ENCODE results near the gene CEP63.

The CEP63 gene

DNA sequence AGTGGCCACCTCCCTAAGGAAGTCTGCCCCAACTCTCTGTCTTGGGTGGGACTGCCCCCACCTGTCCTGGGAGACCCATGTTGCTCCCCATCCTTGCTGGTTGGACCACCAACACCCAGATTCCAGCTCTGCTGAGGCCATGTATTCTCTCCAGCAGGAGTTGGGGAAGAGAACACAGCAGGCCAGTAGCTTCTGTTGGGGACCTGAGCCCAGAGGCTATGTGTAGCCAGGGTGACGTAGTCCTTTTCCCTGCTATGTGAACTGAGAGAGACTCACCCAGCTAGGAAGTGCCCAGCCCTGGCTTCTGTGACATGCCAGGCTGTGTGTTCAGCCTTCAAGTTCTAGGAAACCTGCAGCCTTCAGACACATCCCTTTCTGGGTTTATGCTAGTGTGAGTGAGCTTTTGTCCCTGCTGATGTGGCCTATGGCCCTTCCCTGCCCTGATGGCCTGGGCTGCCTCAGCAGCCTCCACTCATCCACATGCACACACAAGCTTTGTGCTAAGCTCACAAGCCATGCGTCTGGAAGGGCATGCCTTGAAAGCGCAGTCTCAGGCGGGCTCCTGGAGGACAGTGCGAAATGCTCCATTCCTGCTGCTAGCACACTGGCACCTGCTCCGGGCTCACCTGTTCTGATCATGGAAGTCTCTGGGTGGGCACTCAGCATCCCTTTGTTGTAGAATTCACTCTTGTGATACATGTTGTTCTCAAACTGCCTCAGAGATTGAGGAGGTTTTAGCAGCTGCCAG, 122.3 kb downstream of the CEP63 start:
- DNase-seq: no peak
- no peak for TF ChIP-seq GATA1 (IDR thresholded peaks at IDR 0.05; ENCODE audit: low read depth, low read length)
- no peak for TF ChIP-seq POLR2A (IDR thresholded peaks at IDR 0.05; ENCODE audit: low read length)

DNA sequence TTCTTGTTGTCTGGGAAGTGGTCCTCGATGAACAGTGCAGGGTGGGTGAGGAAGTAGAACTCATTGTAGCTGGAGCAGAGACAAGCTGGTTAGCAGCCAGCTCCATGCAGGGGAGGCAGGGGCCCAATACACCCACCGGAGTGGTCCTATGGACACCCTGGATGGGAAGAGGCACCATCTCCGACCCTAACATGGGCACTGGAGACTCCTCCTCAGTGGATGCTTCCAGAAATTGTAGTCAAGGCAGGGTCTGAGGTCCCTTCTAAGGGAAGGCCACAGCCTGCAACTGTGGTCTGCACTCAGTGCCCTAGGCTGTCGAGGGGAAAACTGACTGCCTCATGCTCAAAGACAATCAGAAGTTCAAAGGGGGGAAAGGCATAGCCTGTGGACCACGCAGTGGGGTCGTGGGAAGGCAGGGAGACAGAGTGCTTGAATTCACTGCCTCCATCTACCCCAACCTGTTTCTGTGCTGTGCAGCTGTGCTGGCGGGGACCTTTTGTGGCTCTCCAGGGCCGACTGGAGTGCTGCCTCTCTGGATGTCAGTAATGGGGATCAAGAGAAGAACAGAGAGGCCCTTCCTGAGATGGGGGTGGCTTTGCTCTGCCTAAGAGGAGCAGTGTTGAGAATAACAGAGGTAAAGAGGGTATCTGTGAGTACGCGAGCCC, 123.0 kb downstream of the CEP63 start:
- no peak for TF ChIP-seq GATA1 (IDR thresholded peaks at IDR 0.05; ENCODE audit: low read depth, low read length)
- TF ChIP-seq POLR2A (IDR thresholded peaks at IDR 0.05; ENCODE audit: low read length): no peak
- no peak for DNase-seq

- no peak for DNase-seq
- TF ChIP-seq GATA1 (IDR thresholded peaks at IDR 0.05; ENCODE audit: low read depth, low read length): no peak
- no peak for TF ChIP-seq POLR2A (IDR thresholded peaks at IDR 0.05; ENCODE audit: low read length)
These were observed 124.1 kb downstream of the CEP63 start for GRCh38 chr3:134609821-134610431.

DNA sequence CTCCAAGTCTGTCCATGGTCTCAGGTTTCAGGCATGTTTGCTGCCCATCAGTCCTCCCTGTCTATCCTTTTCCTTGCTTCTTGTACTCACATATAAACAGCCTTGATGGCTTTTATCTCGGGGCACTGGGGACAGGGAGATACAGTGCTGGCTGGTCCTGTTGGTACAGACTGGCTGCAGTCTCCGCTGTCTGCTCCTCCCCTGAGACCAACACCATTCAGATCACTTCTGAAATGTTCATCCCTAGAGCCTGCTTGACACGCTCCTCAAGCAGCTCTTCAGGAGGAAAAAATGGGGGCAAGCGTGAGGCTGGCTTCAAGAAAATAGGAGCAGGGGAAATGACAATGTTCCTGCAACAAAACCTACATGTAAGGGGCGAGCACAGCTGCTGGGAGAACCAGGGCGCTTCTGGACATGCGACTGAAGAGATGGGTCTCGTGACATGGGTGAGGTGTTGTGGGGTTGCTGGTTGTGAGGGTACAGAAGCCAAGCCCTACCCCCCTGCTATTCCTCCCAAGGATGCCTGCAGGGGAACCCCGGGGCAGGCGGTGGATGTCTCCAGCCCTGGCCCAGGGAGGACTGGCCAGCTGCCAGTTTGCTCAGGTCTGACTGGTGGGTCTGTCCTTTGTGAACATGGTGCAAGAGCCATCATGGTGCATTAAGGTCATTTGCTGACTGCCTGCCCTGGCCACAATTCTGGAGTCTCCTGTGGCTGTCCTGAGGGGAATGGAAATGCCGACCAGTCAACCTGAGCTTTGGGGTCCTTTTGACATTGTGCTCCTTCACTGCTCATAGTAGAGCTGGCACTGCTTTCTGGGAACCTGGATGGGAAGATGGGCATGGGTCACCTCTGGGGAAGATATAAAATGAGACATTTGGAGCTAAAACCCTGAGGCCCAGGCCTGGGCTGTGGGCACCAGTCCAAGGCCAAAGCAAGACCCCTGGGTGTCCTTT, 124.9 kb downstream of the CEP63 start:
- TF ChIP-seq POLR2A (IDR thresholded peaks at IDR 0.05; ENCODE audit: low read length): no peak
- no peak for TF ChIP-seq GATA1 (IDR thresholded peaks at IDR 0.05; ENCODE audit: low read depth, low read length)
- no peak for DNase-seq

- TF ChIP-seq POLR2A (IDR thresholded peaks at IDR 0.05; ENCODE audit: low read length) (no peak), GATA1 (IDR thresholded peaks at IDR 0.05; ENCODE audit: low read depth, low read length) (no peak)
- DNase-seq: no peak
These were observed 125.7 kb downstream of the CEP63 start for GRCh38 chr3:134611516-134611915.

DNA sequence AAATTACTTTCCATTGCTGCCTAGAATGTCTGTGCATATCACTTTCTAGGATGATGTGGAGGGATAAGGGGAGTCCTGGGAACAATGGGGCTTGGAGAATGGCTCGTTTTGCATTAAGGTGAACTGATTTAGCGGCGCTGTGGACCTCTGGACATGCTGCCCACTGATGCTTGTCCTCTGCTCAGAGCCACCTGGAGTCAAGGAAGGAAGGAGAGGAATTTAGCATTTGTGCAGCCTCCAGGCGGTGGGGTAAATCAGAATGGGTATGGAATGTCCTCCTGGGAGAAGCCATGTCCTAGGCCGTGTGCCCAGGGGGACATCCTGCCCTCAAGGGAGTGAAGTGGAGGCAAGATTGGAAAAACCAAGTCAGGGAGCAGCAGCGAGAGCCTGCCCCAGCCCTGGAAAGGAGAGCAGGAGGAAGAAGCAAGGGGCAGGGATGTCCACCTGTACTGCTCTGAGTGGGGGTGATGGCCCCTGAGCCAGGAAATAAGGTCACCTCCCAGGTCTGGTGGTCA, 127.2 kb downstream of the CEP63 start:
- no peak for DNase-seq
- TF ChIP-seq GATA1 (IDR thresholded peaks at IDR 0.05; ENCODE audit: low read depth, low read length): no peak
- TF ChIP-seq POLR2A (IDR thresholded peaks at IDR 0.05; ENCODE audit: low read length): no peak

GRCh38 chr3:134614955-134615354, 129.1 kb downstream of the CEP63 start:
- TF ChIP-seq GATA1 (IDR thresholded peaks at IDR 0.05; ENCODE audit: low read depth, low read length) (no peak), POLR2A (IDR thresholded peaks at IDR 0.05; ENCODE audit: low read length) (no peak)
- no peak for DNase-seq

- no peak for TF ChIP-seq POLR2A (IDR thresholded peaks at IDR 0.05; ENCODE audit: low read length)
- TF ChIP-seq GATA1 (IDR thresholded peaks at IDR 0.05; ENCODE audit: low read depth, low read length): no peak
- DNase-seq: no peak
These were observed 129.9 kb downstream of the CEP63 start for GRCh38 chr3:134615743-134616142.

DNA sequence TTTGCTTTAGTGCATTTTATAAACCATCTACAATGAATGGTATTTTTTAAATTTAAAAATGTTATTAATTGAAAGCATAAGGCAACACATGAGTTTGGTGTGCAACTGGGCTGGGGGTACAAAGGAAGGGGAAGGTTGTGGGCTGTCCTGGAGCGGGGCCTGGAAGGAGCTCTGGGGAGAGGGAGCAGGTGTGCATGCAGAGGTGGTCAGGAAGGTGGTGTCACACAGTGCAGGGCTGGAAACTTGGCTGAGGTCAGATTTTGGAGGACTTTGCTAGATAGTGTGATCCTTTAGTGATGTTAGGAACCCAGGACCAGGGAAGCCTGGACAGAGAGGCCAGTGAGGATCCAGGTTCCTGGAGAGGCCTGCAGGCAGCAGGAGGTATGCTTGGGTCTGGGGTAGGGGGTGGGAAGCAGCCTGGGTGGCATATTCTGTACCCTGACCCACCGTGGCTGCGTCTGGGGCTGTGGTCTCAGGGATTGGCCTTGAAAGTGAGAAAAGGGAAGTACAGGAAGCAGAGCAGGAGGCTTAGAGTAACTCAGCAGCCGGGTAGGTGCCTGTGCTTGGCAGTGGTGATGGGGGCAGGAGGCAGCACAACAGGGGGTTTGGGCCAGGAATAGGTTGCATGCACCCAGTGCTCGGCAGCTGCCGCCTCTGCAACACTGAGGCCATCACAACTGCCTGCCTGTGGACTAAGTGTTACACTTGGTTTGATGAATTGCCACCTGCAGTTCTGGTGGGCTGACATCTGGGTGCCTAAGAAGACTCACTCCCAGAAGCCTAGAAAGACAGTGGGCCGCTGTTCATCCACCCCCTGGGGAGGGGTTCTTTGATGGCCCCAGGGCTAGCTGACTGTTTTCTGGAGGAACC, 132.0 kb downstream of the CEP63 start:
- no peak for TF ChIP-seq POLR2A (IDR thresholded peaks at IDR 0.05; ENCODE audit: low read length)
- no peak for TF ChIP-seq GATA1 (IDR thresholded peaks at IDR 0.05; ENCODE audit: low read depth, low read length)
- no peak for DNase-seq

DNA sequence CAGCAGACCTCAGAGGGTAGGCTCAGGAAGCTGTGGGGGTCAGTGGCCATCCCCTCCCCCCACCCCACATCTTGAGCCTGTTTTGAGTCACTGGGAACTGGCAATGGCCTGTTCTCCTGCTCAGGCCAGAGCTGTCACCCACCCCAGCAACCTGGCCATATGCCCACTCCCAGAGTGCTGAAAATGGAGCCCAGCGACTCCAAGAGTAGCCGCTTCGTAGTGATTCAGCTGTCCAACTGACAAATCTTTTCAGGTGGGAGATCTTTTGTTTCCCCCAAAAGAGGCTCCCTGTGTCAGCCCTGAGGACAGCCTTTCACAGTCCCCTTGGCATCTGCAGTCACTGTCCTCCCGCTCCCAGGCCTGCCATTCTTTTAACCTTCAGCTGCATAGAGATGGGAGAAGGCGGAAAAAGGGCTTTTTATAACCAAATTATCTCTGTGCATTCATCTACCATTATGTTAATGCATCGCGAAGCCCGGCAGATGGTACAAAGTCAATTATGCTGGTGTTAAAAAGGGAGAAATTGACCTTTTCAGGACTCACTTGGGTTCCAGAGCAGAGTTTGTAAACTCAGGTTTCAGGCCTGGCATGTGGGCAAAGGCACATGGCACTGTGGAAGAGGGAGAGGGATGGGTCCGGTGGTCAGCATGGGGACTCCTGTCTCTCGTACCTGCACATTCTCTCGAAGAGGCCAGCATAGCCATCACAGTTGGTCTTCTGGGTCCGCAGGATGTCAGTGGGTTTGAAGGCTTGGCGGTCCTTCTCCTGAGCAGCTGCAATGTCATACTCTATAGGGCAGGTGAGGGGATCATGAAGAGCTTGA, 132.8 kb downstream of the CEP63 start:
- DNase-seq: no peak
- TF ChIP-seq POLR2A (IDR thresholded peaks at IDR 0.05; ENCODE audit: low read length): no peak
- TF ChIP-seq GATA1 (IDR thresholded peaks at IDR 0.05; ENCODE audit: low read depth, low read length): no peak

DNA sequence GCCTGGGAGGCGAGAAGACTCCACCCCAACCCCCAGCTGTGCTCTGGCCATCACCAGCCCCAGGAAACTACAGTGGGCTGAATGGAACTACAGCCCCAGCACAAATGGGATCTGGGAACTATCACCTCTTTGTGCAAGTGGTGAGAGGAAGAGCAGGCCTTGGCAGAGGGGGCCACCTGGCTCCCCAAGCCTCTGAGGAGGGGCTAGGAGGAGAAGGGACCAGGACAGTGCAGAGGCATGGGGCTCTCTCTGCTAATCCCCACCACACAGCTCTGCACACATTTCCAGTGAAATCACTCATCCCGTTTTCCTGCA, 133.4 kb downstream of the CEP63 start:
- no peak for DNase-seq
- TF ChIP-seq POLR2A (IDR thresholded peaks at IDR 0.05; ENCODE audit: low read length) (no peak), GATA1 (IDR thresholded peaks at IDR 0.05; ENCODE audit: low read depth, low read length) (no peak)

DNA sequence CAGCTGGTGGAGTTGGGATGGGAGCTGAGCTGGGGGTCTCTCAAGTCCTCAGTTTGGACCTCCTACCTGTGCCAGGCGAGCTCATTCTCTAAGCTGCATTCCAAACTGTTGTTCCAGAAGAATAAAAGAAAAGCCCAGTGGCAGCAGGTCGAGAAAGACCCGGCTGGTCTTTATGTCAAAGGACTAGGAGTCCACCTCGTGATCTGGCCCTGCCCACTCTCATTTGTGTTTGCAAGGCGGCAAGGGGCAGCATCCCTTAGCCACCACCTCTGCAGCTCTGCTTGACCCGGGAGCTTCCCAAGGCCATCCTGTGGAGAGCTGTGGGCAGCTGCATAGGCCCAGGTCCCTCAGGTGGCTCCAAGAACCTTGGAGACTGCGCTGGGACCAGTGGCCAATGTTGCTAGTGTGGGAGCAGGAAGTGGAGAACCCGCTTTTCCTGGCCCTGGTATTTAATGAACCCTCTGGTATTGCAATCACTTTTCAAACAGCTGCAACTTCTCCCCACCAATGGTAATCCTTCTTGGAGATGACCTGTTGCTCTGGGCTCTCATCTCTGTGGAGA, 134.1 kb downstream of the CEP63 start:
- DNase-seq: no peak
- TF ChIP-seq GATA1 (IDR thresholded peaks at IDR 0.05; ENCODE audit: low read depth, low read length) (no peak), POLR2A (IDR thresholded peaks at IDR 0.05; ENCODE audit: low read length) (no peak)

All from erythroblast (primary cell).